ENCODE results near the gene PPIL1.

PPIL1 gene

DNA sequence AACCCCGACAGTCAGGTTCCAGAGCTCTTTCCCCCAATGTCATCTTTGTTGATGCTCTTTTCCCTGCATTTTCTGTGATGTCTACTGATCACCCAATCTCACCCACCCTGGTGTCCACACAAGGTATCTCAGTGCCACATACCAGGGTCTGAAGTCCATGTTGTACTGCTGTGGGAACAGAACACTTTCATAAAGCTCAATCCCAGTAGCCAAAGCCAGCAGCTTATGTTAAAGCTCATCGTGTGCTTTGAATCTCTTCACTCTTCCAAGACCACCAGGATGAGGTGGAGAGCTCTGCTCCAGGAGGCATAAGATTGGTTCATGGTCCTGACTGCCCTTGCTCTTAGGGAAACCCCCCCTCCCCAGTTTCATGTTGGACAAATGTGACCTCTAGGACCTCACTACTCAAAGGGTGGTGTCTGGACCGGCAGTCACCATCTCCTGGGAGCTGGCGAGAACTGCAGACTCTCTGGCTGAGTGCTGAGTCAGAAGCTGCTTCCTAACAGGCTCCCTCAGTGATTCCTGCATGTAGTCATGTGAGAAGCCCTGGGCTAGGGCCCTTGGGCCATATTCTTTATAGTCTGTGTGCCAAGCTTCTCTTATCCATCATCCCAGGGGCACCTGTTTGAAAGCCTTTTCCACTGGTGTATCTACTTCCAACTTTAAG is 22.0 kb downstream of the PPIL1 start:
- DNase-seq, result no peak

DNA sequence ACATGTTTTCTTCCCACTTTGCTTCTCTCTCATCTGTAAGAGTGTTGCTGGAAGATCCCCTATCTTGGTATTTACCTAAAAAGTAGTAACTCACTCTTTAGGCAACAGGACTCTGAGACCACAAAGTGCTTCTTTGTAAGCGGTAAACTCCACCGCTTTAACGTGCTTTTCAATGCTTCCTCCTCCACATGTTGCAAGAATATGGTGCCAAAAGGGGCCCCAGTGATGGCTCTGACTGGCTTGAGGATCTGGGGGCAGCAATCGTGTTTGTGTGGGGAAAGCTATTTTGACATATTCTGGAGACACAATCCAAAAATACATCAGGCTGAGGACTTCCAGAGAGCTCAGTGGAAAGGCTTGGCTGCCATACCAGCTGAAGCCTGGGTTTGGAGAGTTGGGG is 23.0 kb downstream of the PPIL1 start:
- no peak for DNase-seq

DNA sequence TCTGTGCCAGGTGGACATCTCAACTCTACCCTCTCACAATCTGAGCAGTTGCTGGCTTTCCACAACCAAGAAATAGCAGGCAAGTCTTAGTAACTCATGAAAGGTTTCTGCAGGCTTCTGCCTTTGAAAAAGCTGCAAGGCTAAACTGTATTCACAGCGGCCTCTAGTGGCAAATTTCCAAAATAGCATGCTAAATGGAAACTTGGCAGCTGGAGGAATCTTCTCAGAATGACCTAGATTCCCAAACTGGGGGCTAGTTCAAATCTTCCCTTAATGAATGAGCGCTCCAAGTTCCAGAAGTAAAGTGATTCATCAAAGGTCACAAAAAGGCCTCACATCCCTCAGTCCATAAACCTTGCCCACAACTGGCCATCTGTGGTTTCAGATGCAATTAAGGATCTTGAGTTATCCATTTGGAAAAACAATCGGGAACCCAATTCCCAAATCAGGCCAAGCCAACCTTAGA is 23.4 kb downstream of the PPIL1 start:
- DNase-seq, result peak; percentile 62

DNA sequence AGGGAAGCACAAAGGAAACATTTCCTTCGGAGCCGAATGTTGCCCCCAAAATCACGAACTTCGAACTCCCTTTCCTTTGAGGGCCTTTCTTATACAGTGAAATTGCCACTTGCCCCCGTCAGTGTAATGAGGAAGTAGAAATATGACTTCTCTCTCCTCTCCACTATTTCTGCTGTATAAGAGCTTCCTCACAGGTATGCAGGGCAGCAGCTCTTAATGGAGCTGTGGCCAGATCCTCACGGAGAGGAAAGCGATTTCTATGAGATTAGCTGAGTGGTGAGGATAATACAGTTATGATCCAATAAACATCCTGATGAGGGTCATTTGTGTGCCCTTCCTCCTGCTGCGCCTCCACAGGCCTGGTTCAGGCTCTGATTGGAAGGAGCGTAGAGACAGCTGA is 24.6 kb downstream of the PPIL1 start:
- DNase-seq, result no peak

DNA sequence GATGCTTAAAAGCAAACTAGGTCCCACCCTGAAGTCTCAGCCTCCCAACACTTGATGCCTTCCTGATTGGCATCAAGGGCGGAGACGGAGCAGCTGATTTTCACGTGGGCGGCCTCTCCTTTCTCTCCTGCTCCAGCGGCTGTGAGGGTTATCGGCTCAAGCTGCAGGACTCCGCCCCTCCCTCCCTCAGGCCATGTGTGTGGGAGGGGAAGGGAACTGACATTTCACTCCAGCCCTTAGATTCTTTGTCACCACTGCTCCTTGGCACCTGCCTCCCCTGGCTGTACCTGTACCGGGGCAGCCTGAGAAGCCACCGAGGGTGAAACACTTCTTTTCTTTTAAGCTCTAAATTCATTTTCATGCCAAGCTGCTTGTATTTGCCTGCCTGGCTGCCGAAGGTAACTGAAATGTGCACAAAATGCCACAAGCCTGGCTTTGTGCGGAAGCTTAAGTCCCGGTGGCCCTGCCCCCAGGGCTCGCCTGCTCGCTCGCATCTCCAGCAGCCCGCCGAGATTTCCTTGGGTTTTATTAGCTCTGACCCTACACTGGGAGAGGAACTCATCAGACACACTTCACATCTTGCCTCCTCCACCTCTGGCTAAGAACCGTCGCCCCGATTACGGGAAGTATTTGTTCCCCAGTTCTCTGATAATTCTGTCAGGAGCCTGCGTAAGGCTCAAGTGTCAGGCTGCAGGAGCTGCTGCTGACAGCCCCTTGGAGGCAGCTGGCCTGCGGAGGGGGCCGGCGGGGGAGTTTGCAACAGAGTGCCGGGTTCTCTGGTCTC is 25.8 kb downstream of the PPIL1 start:
- DNase-seq, result no peak

DNA sequence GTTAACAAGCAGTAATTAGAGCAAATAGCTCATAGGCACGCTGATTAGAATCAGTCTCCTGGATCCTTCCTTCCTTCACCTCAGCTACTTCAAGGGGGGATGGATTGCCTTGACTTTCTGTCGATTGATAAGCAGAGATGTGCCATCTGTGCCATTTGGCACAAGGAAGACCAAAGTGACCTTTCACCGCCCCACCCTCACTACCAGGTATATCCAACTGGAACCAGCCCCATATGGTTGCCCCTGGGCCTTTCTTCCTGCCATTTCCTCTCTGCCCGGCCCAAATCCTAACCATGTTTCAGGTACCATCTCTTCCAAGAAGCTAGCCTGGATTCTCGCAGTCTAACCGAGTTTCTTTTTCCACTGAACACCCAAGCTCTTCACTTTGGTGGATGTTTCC is 26.6 kb downstream of the PPIL1 start:
- no peak for DNase-seq

DNA sequence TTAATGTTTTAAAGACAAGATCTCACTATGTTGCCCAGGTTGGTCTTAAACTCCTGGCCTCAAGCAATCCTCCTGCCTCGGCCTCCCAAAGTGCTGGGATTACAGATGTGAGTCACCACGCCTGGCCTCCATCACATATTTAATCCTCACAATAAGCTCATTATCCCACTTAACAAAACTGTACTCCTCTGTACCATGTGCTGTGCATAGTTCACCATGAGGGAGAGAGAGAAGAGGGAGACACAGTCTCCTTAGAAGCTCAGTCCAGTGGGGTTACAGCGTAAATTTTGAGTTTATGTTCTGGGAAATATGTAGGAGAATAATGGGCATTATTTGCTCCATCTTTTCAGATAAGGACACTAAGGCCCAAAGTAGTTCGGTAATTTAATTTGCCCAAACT is 27.5 kb downstream of the PPIL1 start:
- DNase-seq, result no peak

DNA sequence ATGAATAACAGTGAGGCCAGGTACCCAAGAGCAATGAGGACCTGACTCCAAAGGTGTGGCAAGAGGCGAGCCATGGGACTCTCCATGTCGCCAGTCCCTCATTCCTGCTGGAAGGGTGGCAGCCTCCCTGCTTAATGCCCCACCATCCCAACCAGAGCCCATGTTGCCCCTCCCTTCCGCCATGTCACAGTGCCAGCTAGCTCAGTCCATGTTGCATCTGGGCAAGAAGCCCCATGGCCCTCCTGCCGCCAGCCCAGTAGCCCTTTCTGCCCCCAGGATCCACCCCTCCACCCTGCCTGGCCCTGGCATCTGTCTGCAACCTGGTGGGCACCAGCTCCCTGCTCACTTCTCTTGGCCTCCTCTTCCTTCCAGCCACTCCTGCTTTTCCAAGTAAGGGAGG is 29.4 kb downstream of the PPIL1 start:
- DNase-seq, result no peak

DNA sequence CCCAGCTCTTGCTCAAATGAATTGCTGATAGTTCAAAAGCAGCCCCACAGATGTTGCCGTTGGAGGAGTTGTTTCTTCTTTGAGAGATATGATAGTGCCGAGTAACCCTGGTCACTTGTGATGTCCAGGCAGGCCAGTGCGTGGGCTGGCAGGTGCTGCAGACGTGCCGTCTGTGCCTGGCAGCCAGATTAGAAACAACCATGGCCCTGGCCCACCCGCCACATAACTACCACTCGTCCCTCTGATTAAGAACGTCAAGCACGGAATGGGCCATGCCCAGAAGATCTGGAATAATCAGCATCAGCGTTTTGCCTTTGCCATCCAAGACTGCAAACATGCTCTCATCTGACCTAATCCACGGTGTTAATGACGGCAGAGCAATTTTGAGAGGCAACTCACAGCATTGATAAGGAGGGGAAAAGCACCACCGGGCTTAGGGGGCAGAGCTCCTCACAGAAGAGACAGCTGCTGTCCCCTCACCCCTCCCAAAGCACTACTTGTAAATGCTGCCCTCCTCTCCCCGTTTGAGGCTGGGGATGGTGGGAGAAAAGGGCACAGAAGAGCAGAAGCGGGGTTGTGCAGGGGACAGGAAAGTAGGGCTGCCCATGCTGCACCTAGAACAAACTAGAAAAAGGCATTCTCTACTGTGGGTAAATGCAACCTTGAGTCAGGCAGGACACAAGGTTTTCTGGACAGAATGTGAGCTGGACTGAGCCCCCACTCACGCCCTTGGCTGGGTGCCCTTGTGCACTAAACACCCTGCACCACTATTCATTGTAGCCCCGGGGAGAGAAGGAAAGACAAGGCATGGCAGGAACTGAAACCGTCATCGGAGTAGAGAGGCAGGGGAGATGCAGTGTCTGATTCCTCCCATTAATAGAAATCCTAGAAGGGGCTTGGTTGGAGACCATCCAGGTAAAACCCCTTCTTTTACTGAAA is 30.1 kb downstream of the PPIL1 start:
- DNase-seq, result no peak

DNA sequence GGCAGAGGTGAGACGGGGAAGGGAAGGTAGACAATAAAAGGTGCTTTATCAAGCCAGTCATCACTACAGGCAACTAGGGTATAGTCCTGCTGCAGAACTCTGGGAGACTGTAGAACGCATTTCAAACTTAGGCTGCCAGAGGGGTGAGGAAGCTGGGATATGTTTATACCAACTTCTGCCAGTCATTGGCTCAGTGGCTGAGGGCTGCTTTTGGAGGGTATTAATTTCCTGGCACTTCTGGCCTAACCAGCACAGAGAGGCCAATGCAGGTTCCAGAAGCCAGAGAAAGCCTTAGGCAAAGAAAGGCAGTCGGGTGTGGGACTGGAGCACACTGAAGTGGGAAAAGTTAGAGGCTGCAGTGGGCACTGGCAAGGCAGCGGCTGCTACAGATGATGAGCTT is 31.4 kb downstream of the PPIL1 start:
- DNase-seq, result no peak

DNA sequence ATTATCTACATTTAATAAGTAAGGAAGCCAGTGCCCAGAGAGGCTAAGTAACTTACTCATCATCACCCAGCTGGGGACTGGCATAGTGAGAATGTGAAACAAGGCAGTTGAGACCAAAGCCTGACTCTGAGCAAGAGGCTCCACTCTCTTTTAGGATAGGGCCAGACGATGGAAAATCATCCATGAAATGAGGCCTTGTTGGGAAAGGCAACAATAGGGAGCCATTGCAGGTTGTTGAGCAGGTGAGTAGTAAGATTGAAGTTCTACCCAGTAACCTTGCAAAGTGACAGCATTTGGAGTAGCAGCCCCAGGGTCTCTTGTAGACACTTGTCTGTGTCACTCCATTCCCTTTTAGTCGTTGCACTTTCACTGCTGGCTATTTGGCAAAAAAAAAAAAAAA is 32.8 kb downstream of the PPIL1 start:
- DNase-seq, result no peak

DNA sequence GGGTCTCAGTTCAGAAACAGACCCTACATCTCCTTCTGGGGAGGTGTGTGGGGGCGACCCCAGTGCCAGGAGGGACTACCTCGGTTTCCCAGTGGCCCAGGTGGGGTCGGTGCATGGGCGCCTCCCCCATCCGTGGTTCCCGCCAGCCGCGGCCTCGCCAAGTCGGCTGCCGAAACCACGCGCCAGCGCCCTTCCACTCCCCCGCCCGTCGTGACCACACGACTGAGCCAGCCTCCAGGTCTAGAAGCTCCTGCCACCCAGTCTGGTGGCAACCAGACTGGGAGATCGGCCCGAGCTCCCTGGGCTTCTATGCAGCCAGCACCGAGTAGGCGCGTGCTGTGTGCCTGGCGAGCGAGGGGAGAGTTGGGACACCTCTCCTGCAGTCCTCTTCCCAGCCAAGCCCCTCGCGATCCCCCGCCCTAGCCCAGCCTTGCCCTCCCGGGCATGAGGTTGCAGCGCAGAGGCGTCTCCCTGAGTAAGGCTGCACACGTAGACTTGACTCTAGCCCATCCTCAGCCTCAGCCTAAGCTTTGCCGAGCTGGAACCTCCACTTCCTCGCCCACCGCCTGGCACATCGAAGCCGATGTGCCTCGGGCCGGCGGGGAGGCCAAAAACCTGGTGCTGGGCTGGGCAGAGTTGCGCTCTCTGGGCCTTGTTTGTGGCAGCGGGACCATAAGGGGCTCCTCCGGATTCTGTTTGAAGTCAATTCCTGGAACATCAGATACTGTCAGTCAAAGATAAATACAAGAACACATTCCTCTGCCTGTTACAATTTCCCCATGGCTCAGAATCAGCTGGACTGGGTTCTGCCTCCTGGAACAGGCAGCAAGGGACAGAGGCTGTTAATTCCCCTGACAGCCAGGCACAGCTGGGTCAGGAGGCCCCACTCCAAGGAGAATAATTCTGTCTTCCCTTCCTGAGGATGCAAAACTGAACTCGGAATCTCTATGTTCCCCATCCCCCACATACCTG is 33.9 kb downstream of the PPIL1 start:
- no peak for DNase-seq

DNA sequence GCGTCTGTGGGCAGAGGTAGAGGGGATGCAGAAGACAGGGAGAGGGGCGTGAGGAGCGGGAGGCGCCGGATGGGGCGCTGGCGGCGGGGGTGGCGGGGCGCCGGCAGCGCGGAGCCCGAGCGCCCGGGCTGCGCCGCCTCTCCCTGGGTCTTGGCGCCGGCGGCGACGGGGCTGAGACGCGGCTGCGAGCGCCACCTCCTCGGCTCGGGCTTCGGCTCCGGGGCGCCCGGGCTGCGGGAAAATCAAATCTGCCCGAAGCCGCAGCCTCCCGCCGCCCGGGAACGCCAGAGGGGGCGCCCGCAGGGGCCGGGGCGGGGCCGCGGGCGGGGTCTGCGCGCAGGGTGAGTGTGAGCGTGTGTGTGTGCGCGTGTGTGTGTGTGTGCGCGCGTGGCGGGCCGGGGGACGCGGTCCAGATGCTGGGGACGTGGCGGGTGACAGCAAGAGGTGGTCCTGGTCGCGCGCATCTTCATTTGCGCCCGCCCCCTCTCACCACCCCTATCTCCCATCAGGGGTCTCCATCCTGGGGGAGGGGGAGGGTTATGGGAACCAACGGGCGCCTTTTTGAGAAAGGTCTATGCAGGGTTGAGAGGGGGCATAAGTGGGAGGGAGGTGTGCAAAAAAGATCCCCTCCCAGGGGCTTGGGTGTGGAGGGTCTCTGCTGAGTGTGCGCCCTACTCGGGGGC is 34.7 kb downstream of the PPIL1 start:
- peak; percentile 55 for DNase-seq

DNA sequence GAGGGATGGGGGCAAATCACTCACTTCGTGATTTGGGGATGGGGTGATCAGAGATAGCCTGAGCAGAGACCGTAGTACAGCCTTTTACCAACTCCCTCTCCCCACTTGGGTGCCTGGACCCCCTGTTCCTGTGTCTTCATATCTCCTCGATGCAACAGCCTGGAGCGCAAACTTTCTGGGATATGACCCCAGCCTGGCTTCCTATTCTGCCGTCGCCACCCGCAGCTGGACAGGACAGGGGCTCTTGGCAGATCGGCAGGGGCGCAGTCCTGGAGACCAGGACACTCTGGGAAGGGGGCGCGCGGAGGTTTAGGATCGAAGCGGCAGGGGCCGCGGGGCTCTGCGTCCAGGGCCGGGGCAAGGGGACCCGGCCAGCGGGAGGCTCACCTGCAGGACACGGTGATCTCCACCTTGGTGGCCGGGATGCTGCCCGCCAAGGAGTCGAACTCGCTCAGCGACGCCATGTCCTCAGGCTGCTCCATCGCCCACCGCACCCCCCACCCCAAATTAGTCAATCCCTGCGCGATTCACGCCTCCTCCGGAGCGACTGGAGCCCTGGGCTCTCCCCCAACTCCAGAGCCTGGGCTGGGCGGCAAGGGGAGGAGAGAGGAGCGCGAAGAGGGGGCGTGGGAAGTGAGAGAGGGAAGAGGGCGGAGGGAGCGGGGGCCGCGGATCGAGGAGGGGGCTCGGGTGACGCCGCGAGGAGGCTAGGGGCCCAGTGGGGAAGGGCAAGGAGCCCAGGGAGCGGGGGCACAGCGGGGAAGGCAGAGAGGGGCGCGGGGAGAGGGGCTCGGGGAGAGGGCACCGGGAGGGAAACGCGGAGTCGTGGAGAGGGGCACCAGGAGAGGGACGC is 35.5 kb downstream of the PPIL1 start, which contains the start of gene CPNE5:
Gene CPNE5, minus strand, starts transcription at position 549 of the 853 bp plus-strand sequence. Its CDS starts 67 bp downstream, at position 482.
- peak; percentile 11 for DNase-seq

DNA sequence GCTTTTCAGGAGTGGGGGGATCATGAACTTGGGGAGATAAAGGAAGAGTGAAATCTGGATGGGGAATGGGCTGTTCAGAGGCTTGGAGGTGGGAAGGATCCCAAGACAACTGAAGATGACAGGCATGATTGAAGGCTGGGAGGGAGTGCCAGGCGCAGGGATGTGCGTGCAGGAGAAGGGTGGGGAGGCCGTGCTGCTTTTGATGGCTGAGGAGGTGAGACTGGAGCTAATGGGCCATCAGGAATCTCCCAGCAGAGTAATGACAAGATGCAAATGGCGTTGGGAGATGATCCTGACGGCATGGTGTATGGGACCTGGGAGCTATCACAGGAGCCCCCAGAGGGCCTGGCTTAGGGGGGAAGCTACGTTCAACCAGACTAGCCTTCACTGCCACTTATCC is 36.9 kb downstream of the PPIL1 start:
- no peak for DNase-seq

DNA sequence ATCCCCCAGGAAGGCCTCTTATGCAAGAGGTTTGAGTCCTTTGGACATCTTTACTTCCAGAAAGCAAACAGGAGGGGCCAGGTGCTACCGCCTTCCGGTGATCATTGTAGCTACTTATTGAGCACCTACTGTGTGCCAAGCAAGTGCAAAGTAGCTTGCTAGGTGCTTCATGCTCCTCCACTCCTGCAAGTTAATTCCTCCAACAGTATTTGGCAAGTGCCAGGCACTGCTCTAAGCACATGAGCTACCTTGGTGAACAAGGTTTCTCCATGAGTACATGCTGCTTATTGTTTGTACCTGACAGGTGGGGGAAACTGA is 37.6 kb downstream of the PPIL1 start:
- no peak for DNase-seq

DNA sequence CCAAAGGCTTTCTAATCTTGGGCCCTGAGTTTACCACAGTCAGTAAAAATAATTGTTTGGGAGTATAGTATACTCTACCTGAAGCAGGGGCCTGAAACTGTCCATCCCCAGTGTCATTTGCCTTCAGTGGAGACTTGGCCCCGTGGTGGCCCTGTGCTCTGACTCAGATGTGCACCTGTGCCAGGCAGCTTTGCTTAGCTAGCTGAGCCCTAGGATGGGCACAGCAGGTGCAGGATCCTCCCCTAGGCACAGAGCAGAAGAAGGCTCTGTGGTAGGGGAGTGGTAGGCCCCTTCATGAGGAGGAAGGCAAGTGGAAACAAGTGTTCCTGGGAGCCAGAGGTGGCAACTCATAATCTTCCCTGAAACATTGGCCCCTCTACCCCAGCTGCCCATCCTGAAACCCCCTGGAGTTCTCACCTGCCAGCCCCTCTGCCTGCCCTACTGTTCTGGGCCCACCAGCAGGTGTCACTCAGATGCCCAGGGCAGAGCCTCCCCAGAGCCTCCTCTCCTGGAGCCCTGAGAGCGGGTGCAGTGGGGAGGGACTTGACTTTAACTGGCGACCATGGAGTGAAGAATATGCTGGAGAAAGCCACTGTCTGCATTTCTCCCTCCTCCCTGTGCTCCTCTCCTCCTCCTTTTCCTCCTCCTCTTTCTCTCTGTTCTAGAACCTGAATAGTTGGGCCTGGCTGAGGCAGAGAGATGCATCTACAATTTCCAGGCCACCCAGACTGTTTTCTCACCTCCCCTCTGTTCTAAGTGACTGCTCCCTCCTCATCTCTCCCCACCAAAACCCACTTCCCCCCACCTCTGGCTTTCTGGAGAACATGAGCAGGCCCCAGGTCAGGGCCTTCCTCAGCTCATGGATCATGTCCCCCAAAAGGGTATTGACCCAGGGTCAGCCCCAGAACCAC is 38.2 kb downstream of the PPIL1 start:
- peak; percentile 45 for DNase-seq

DNA sequence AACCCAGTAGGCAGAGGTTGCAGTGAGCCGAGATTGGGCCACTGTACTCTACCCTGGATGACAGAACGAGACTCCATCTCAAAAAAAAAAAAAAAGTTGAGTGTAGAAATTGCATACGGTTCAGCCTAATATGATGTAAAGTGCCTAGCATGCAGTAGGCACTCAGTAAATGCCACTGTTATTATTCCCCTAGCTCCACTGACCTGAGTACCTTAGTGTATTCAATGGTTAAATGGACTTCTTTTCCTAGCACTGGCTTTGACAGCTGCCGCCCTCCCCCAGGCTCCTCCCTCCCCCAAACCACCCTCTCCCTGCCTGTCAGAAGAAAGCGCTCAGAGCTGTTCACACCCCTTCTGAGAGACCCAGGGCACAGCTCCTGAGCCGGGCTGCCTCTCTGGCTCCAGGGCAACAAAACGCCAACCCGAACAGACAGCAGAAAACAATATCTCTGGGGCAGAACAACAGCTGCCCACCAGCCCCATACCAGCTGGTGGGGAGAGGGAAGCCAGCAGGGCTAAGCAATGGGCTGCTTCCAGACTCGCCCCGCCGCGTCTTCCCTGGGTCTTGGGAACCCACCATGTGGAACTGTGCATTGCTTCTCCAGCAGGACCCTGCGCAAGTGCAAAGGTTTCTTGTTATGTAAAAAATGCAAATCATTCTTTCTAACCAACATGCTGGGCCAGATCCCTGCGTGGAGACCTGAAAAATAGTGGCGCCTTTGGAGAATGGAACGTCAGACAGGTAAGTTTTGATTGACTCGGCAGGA is 39.8 kb downstream of the PPIL1 start:
- no peak for DNase-seq

All from NCI-H345 (cell line).